Ovary (tissue), 9 donors: Measurements from ENCODE around the gene TMEM8B. TPM values are rescaled to one million over a fixed set of nuclear protein-coding genes. Genes with fewer than 3 reads are reported as not detected.

Source experiments
- DNase-seq, 5 donors: peaks; one replicate each; pipeline ENCODE4 v3.0.0-alpha.2; 2019 to 2020
- H3K27ac ChIP-seq, 2 donors: fragments of 200-600 bp; one replicate each; pipeline versions ENCODE4 v1.5.1 to v1.8.0; 2019 to 2022
- H3K27me3 ChIP-seq: fragments of 200-600 bp; one replicate; pipeline ENCODE4 v1.8.0; 2022
- H3K36me3 ChIP-seq: fragments of 200-600 bp; sonication (generic); one replicate; pipeline ENCODE4 v1.5.1; 2019
- H3K4me1 ChIP-seq: one replicate; pipeline ENCODE4 v1.8.1; 2013; ENCODE audit warnings: mild to moderate bottlenecking, moderate library complexity; ENCODE audit not compliant: insufficient read depth
- H3K4me3 ChIP-seq: fragments of 200-600 bp; sonication (generic); one replicate; pipeline ENCODE4 v1.5.1; 2017
- H3K9me3 ChIP-seq, 2 donors: fragments of 200-600 bp in 1 of 2; sonication (generic) in 1 of 2; one replicate each; pipeline versions ENCODE4 v1.5.1 to v1.8.1; 2013 to 2019; ENCODE audit warnings: mild to moderate bottlenecking in 1 of 2, moderate library complexity in 1 of 2
- CTCF ChIP-seq, 3 donors: fragments of 450-650 bp in 2 of 3; fragments of 200-600 bp in 1 of 3; IDR thresholded peaks; one replicate each; pipeline versions ENCODE4 v1.5.1 to v1.8.0; 2016 to 2022; ENCODE audit warnings: antibody characterized with exemption in 3 of 3, mild to moderate bottlenecking in 1 of 3
- EP300 ChIP-seq: sonication (generic); formaldehyde crosslinking; IDR thresholded peaks from one replicate; pipeline ENCODE4 v1.6.1; 2017; ENCODE audit warnings: antibody characterized with exemption
- POLR2A ChIP-seq: fragments of 450-650 bp; IDR thresholded peaks from one replicate; pipeline ENCODE4 v1.6.1; 2017; ENCODE audit warnings: antibody characterized with exemption, mild to moderate bottlenecking, moderate library complexity
- WGBS, 3 donors: extraction: QIAGEN DNeasy Blood & Tissue Kit in 1 of 3; methylation state at CpG; one replicate each; pipeline versions ENCODE4 v1.1.5 to v1.1.7; 2013 to 2017; 5-methylcytosine and 5-hydroxymethylcytosine counted together
- intact Hi-C, 4 donors: fragments of 100-400 bp; cut with DNase I; formaldehyde crosslinking; loops; one replicate each; pipeline versions ENCODE4 v1.11.0 to v1.15.1; 2022 to 2023
- polyA plus RNA-seq, 2 donors: library from polyadenylated mRNA; stranded (reverse); fragments of 200-250 nt in 1 of 2; fragments of 350-450 nt in 1 of 2; fragmentation: Illumina TruSeq in 1 of 2; extraction: RNeasy Lipid Tissue Mini Kit (QIAGEN cat#74804) in 1 of 2; gene quantifications; one replicate each; pipeline ENCODE4 v1.2.3, GENCODE V29; 2013 to 2014
- total RNA-seq, 7 donors: library from RNA; depleted of rRNA in 2 of 7; stranded (reverse); fragments of >200 nt in 2 of 7; fragmentation: NEBNext Ultra II Directional in 3 of 7; extraction: Animal tissue kit (Norgen Biotek cat#: 25700) in 3 of 7; gene quantifications; one replicate each; pipeline versions ENCODE4 v1.1.0 to v1.2.4, GENCODE V29; 2016 to 2023
- donor health status: DM: no; HTN: no; CAD: no; lungs with moderate emphysema.
- donor health status: DM: no; HTN: no; CAD: no.
- donor health status: Bipolar disorder and iron deficiency.
- donor health status: DM: yes; HTN: yes; CAD: no.
- donor health status: DM: no; HTN: no; CAD: no.
- donor health status: DM: yes; HTN: yes; CAD: no.

TMEM8B gene
- total and polyA plus RNA-seq, 9 donors = 11.2 to 42.8 (median 33.7) TPM

- WGBS, 3 donors = 73 to 79% (median 76%) methylated on average over 10 of the region's 10 CpGs
- no peaks in the 10 kb centered on the region for H3K36me3 ChIP-seq
- no peaks in the 10 kb centered on the region for H3K27me3 ChIP-seq
- H3K4me3 ChIP-seq = no peak overlapping the region
- DNase-seq = no peak
- peaks cover 2% of the 10 kb centered on the region for H3K4me1 ChIP-seq
- no peaks in the 10 kb centered on the region for H3K9me3 ChIP-seq
- intact Hi-C loops = loop anchor here in 1 of 4 donors (5.0 kb wide), 1 partner anchor 76 kb away; no protein-coding TSS in a partner anchor
- TF ChIP-seq EP300 (no peak), POLR2A (no peak), CTCF (IDR thresholded peaks at IDR 0.05) (no peak)
- peak overlapping the region in 1 of 2 donors; percentile 96 for H3K27ac ChIP-seq
These were observed 15.5 kb upstream of the TMEM8B start for GRCh38 chr9:35813434-35814105.

GRCh38 chr9:35814106-35814840 lies 14.8 kb upstream of the TMEM8B start:
- H3K4me3 ChIP-seq = peak overlapping the region; percentile 74
- 7 to 9% (median 8%) methylated on average over 23 to 29 of the region's 29 CpGs for WGBS, 3 donors
- intact Hi-C loops = loop anchor here in 1 of 4 donors (5.0 kb wide), 1 partner anchor 77 kb away; no protein-coding TSS in a partner anchor

GRCh38 chr9:35814841-35815543 lies 14.0 kb upstream of the TMEM8B start, which contains the start of gene HINT2:
Gene HINT2 (minus strand): TSS chr9:35815042. CDS start chr9:35814979, 63 bp downstream.
- peak within 1 kb of the TSS; percentile 89 to 96 for H3K27ac ChIP-seq
- H3K27me3 ChIP-seq = no peaks in the 10 kb centered on the region
- intact Hi-C loops = loop anchor here in 1 of 4 donors (5.0 kb wide), 1 partner anchor 78 kb away; no protein-coding TSS in a partner anchor
- peaks cover 2% of the 10 kb centered on the region for H3K4me1 ChIP-seq
- WGBS, 3 donors = 0 to 1% (median 0%) methylated on average over 45 to 52 of the region's 52 CpGs
- TF ChIP-seq POLR2A (peak; percentile 91), EP300 (no peak), CTCF (IDR thresholded peaks at IDR 0.05) (peak in 2 of 3 donors; percentile 10 to 26)
- H3K9me3 ChIP-seq = no peaks in the 10 kb centered on the region
- peak; percentile 92 to 96 (median 93) for DNase-seq
- H3K4me3 ChIP-seq = peak within 1 kb of the TSS; percentile 74
- no peaks in the 10 kb centered on the region for H3K36me3 ChIP-seq

More at GRCh38 chr9:35814106-35814840, 14.8 kb upstream of the TMEM8B start:
- no peak for TF ChIP-seq CTCF (IDR thresholded peaks at IDR 0.05)
- peak; percentile 42 for TF ChIP-seq EP300
- Histone ChIP-seq H3K27ac (peak overlapping the region; percentile 89 to 96), H3K4me1 (peaks cover 2% of the 10 kb centered on the region), H3K9me3 (no peaks in the 10 kb centered on the region), H3K36me3 (no peaks in the 10 kb centered on the region), H3K27me3 (no peaks in the 10 kb centered on the region)
- peak; percentile 70 to 82 (median 73) for DNase-seq

- Histone ChIP-seq H3K27me3 (no peaks in the 10 kb centered on the region), H3K36me3 (no peaks in the 10 kb centered on the region), H3K4me3 (no peak overlapping the region), H3K4me1 (peaks cover 2% of the 10 kb centered on the region), H3K9me3 (no peaks in the 10 kb centered on the region), H3K27ac (no peak overlapping the region)
- 44 to 78% (median 75%) methylated on average over 1 of the region's 1 CpG for WGBS, 3 donors
- intact Hi-C loops = no loop called here
- DNase-seq = no peak
- TF ChIP-seq EP300 = no peak
- no peak for TF ChIP-seq POLR2A
- TF ChIP-seq CTCF (IDR thresholded peaks at IDR 0.05) = no peak
These were observed 12.3 kb upstream of the TMEM8B start for GRCh38 chr9:35816708-35817107.
